Stimulated activated CD8-positive, alpha-beta memory T cell treated with anti-CD3 and anti-CD28 coated beads, Interleukin-4, amount 100 ng/mL, for 48 hours (primary cell): ENCODE data around the gene CDH26.
"Not testable (repeated sequence)": the region's sequence is repeated elsewhere in the genome, so short reads cannot be mapped to it uniquely, and the experiment has no call there.

Experiments
- DNase-seq: peaks from one replicate; pipeline ENCODE4 v3.0.0-alpha.2; 2020

CDH26 gene

DNA sequence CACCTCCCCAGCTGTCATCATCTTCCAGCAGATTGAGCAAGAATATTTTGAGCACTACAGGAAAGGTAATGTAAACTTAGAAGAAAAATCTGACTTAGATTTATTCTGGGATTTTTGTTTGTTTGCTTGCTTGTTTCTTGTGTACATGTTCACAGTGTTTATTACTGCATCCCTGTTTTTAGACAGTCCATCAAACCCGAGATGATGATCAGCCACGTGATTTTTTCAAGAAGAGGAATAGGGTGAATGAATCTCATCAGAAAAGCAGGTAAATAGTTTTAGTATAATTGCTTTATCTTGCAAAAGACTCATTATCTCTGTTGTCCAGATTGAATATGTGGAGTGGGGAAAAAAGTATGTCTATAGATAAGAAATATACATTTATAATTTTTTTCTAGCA is 16.0 kb upstream of the CDH26 start:
- DNase-seq: no peak

DNA sequence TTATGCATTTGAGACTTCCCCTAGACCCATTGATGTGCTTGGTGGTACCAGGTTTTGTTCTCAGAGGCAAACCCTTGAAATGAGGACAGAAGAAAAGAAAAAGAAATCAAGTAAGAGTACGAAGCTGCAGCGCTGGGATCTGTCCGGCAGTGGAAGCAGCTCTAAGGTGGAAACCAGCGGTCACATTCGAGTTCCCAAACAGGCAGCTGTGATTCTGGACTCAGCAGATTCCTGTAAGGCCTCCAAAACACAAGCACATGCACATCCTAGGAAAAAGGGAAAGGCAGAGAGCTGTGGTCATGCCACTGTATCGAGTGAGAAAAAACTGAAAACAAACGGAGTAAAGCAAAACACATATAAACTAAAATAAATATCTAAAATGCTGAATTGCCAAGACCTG is 13.5 kb upstream of the CDH26 start:
- DNase-seq: no peak

DNA sequence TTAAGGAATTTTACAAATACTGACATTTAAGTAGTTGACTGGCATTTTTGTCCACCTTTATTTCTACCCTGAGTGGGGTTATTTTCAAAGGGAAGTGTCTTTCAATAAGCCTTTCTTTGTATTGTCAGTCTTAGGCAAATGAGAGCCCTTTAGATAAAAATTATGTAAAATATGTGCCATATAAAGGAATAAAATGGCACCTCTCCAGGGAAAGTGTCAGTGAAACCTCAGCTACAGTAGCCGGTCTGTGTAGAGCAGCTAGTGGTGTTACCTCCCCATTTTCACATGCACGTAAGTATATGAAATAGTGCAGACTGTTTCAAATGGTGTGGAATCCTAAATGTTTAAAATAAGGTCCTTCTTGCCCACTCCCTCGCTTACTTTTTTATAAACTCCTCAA is 13.0 kb upstream of the CDH26 start:
- DNase-seq: no peak

DNA sequence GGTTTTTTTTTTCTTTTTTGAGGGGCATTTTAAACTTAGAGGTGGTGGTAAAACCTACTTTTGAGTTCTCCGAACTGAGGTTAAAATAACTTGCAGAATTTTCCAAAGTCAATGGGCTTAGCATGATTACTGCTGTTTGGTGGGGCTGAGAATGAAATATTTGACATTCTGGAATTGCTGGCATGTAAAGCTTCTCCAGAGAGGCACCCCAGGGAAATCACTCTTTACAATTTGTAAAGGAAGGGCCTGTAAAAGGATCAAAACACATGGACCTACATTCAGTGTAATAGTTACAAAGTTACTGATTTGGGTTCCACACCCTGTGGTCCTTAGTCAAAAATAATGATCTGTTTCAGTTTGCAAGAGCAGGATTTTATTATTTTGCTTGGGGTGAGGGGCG is 12.5 kb upstream of the CDH26 start:
- no peak for DNase-seq

DNA sequence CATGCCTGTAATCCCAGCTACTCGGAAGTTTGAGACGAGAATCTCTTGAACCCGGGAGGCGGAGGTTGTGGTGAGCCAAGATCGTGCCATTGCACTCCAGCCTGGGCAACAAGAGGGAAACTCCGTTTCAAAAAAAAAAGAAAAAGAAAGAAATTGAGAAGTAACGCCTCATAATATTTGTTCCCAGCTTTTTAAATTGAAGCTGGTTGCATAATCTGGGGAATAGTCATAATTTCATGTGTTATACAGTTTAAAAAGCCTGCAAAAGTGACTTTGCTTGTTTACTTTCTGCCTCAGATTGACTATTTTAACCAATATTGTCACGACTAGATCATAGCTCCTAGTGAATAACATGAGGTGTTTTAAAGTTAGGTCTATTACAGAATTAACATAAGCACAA is 10.8 kb upstream of the CDH26 start:
- no peak for DNase-seq

DNA sequence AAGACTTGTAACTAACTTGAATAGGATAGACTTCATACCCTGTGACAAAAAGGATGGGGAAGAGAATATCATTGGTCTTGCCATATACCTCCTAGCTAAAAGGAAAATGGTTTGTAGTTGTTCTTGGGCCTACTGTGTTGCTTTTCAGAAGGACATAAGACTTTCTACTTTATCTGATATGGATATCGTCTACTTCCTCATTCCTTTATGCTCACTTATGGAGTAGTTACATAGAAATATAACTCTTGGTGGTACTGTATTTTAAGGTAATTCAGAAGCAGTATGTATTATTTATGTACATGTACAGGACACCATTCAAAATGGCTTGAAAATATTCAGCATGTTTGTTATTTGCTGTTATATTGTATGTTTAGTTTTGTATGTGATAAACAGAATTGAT is 10.0 kb upstream of the CDH26 start:
- no peak for DNase-seq

DNA sequence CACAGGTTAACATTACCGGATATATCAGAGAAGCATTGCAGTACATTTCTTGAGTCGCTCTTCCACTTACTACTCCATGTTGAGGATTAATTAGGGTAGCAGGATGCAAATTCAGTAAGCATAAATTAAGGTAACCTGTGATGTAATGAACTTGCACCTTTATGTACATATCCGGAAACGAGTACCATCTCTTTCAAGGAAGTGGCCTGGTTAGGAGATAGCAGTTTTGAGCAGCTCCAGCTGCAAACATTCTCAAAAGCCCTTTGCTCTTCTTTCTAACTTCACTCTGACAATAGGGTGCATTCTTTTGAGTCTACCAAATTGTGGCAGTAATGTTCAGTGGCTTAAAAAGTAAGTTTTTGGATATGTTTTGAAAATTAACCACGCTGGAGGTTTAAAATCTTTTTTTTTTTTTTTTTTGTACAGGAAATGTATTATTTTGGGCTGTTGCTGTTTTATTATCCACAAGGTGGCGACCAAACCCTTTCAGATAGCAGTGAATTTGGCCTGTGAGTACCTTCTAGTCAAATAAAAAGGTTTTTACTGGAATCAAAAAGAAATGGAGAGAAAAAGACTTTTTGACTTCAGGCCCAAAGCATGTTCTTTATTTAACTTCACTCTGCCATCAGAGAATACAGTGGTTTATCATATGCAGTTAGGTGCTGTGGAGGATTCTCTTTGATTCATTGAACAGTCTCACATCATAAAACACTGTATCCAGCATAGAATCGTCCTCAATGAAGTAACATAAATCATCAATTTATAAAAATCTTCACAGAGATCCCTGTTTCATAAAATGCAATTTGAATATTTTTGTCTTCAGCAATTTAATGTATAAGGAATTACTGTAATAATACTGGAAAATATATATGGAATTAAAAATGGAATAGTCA is 9.1 kb upstream of the CDH26 start:
- no peak for DNase-seq

DNA sequence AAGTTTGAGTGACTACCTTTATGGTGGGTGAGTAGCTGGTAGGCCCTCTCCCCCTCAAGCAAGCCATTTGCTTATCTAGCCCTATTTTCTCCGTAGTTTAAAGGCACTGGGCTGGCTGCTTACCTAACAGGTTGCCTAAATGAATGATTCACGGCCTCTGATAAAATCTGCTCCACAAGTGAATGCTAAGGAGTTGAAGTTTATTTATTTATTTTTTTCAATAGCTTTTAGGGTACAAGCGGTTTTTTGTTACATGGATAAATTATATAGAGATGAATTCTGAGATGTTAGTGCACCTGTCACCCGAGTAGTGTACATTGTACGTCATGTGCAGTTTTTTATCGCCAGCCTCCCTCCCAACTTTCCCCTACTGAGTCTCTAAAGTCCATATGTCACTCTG is 8.3 kb upstream of the CDH26 start:
- DNase-seq: no peak

DNA sequence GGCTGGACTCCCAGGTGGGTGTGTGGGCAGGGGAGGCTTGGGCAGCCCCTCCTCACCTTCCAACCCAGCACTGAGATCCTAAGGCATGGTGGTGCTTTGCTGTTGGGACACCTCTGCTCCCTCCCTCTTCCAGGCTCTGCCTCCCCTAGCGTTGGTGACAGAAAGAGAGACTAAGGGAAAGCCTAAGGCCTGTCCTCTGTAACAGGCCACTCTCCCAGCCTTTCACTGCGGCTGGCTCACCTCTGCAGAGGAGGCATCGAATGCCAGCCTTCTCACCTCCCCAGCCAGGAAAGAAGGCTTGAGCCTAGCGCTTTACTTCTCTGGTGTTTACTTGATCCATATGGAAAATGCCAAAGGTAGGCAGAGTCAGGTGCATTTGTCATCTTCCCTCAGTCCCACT is 3.5 kb upstream of the CDH26 start:
- no peak for DNase-seq

DNA sequence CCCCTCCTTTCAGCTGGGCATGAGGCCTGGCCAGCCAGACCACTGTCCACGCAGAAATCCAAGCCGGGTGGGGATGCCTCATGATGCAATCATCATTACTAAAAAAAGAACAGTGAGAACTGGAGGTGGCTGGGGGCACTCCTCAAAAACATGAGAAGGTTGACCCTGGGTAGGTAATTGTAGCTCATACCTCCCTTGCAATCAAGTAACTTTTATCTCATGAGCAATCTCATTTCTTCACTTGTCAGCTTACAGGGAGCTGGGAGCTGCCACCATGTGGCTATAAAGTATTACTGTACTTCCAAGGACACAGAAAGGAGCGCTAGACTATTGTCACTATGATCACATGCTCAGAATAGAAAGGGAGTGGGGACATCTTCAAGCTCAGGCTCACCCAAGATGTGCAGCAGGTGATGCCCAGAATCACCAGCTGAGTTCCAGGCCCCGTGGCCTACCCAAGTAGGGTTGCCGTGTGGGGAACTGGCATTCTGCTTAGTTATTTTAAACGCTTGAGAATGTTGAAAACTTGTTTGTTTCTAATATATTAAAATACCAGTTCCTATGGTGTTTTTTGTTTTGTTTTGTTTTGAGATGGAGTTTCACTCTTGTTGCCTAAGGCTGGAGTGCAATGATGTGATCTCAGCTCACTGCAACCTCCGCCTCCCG is 3.0 kb upstream of the CDH26 start:
- no peak for DNase-seq

DNA sequence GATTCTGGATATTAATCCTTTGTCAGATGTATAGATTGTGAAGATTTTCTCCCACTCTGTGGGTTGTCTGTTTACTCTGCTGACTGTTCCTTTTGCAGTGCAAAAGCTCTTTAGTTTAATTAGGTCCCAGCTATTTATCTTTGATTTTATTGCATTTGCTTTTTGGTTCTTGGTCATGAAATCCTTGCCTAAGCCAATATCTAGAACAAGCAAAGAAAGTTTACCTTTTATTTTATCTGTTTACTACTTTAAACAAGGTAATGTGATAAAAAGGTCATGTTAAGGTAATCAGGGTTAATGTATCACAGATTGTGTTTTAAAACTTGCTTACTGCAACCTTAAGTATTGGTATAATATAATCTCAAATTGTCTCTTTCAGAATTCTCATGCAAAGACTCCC is 655 bp upstream of the CDH26 start:
- not testable (repeated sequence) for DNase-seq

DNA sequence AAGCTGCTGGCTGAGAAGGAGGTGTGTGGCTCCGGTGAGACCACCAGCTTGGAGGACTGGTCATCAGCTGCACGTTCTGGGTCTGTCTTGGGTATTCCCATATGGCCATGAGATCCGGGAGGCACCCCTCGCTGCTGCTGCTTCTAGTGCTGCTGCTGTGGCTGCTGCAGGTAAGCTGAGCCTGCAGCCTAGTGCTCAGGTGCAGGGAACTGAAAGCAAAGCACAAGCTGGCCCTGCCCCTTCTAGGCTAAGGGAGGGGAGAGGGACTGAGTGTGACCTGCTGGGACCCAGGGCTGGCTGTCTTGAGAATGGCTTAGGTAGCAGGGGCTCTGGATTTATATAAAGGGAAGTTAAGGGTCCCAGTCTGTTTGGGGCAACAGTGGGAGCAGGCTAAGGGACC is 403 bp downstream of the CDH26 start:
- DNase-seq: no peak

DNA sequence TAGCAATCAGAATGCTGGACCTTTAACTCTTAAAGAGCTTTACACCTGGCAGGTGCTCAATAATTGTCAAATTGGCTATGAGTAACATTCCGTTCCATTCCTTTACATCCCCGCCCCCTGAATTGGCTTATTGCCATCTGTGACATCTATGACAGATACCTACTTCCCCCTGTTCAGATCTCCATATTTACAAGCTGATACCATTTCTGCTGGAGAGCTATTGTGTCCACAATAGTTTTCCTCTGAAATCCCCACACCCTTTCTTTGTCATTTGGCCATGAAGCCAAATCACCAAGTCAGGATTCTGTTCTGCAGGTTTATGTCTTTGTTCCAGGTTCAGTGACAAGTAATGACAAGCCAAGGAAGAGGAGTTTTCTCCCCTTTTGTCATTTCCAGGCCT is 3.2 kb downstream of the CDH26 start:
- DNase-seq: no peak

DNA sequence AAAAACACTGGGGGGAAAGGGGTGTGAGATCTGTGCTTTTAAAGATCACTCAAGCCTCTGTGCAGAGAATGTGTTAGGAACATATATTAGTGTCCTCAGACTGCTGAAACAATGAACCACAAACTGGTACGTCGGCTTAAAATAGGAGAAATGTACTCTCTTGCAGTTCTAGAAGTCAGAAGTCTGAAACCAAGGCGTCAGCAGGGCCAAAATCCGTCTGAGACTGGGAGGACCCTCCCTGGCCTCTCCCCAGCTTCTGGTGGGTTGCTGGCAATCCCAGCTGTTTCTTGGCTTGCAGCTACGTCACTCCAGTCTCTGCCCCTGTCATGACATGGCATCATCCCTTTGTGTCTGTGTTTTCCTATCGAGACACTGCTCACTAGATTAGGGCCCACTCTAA is 3.9 kb downstream of the CDH26 start:
- no peak for DNase-seq

DNA sequence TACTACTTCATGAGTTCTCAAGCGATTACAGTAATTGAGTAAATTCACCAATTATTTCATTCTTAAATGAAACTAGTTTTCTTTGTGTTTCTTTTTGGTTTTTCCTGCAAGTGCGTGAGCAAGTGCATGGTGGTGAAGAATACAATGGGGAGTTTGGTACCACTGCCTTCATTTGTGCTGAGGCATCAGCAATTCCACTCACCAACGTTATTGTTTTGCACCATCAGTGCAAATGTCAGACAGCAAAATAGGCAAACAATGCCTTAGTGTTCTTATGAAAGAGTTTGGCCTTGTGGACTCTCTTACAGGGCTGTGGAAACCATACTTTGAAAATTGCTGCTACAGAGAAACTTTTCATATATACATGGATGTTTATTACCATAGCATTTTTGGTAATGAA is 8.2 kb downstream of the CDH26 start:
- DNase-seq: no peak

DNA sequence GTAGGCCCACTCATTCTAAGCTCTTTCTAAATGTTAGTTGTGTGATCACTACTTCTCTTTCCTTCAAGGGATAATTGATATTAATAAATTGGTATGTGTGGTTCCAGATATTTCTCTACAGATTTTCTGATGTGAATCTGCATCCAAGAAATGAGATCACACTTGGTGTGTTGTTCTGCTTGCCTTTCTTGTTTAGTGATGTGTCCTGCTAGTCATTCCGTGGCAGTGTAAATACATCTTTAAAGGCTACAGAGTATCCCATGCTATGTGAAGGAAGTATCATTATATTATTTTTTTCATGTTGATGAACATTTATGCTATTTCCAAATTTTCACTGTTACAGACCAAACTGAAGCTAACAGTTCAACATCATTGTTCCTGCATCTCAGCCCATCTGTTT is 13.2 kb downstream of the CDH26 start:
- DNase-seq: no peak

DNA sequence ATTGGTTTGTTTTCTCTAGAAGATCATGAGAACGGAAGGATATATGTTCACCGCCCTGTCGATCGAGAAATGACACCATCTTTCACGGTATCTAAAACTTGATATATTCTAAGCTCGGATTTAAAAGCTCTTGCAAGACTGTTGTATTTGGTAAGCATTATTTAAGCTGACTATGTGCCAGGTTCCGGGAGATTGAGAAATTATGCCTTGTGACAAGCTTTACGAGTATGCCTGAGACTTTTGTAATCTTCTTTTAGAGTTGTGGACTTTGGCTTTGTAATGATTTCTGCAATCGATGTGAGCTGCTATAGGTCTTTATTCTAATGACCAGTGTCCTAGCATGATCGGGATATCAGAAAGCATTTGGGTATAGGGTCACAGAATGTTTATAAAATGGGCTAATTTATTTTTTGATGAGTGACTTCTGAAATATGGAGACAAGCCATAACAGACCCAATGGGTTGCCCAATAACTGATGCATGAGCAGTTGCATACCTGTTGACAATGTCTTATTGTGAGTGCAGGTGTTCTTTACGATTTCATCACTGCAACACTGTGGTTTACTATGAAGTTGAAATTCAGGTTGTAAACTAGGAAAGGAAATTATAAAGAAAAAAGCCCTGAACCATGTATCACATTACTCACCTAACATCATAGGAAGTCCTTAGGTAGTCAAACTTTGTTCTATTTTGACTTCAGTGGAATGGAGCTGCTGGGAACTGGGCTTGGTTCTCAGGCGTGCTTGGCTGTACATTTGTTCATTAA is 14.0 kb downstream of the CDH26 start:
- no peak for DNase-seq

DNA sequence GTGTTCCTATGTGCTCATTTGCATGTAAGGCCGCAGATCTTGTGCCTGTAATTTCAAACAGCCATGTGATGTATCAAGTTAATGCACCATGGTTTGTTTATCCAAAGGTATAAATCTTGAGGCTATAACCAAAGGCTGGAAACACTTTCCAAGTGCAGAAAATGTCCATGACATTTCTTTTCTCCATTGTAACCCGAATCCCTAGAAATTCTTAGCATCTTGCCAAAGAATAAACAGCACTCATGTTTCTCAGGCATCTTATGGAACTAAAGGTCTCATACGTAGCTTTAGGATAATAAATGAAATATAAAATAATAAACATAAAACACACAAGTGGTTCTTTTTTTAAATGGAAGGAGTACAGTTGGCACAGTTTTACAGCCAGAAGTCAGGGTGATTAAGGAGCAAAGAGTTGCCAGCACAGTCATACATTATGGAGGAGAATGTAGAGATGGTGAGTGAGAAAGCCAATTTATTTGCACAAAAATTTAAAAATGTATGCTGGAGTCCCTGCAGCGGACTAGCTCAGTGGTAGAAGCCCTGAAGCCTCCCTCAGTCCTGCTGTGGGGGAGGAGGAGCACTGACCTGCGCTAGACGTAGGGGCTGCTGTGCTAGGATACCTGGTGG is 18.0 kb downstream of the CDH26 start:
- no peak for DNase-seq

DNA sequence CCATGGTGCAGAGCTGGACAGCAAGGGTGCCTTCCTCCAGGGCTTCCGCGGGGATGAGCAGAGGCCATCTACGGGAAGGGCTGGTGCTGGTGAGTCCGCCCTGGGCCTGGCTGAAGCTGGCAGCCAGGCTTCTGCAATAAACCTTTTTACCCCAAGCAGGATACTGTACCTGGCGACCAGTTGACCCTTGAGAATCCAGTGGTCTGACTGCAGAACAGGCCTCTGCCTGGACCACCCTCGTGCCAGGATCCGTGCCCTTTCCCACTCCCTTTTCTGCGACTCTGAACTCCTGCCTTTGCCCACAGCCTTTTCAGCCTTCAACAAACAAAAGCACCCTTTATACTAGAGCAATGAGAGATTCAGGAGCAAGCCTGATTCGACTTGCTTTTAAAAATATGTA is 18.9 kb downstream of the CDH26 start:
- DNase-seq: no peak

DNA sequence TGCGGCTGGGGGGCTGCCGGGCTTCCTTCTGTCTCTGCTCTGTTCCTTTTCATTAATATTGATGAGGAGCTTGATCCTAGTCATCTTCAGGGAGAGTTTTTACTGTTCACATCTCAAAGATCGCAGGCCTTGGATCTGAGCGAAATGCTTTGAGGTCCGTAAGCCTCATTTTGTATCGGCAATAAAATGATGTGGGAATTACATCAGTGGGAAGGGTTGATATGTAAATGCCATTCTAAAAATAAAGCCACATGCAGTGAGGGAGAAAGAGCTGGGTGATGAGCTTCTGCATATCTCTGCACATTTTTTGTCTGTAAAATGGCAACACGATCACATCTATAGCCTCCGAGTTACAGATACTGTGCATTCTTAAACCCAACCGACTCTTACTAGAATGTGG is 24.9 kb downstream of the CDH26 start:
- no peak for DNase-seq

DNA sequence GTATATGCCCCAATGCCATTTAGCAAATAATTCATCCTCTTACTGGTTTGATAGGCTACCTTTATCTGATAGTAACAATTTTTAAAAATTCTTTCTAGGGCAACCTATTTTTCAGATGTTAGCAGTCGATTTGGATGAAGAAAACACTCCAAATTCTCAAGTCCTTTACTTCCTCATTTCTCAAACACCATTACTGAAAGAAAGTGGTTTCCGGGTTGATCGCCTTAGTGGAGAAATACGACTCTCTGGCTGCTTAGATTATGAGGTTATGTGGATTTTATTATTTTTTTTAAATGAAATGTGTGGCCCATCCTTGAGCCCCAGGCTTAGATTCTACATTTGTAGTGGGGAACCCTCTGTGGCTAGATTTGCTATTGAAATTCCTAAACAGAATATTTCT is 26.3 kb downstream of the CDH26 start:
- no peak for DNase-seq

DNA sequence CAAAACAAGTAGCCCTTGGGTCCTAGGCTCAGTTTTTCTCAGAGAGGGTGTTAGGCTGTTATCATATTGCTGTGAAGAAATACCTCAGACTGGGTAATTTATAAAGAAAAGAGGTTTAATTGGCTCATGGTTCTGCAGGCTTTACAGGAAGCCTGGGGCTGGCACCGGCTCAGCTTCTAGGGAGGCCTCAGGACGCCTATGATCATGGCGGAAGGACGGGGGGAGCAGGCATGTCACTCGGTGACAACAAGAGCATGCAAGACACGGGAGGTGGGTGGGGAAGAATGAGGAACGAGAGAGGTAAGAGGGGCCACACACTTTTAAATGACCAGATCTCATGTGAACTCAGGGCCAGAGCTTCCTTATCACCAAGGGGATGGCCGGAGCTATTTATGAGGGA is 26.9 kb downstream of the CDH26 start:
- DNase-seq: no peak

DNA sequence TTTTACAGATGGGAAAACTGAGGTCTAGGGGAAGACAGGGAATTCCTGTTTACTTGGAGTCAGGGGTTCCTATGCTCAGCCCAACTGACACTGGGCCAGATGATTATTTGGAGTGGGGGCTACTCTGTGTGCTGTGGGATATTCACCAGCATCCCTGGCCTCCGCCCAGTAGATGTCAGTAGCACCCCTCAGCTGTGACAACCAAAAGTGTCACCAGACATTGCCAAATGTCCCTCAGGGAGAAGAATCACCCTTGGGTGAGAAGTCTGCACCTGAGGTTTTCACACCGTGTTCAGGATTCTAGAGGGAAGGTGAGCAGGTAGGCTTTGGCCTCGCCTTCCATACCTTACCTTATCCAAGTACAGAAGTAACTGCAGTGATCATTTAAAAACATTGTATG is 27.6 kb downstream of the CDH26 start:
- DNase-seq: peak; percentile 27

DNA sequence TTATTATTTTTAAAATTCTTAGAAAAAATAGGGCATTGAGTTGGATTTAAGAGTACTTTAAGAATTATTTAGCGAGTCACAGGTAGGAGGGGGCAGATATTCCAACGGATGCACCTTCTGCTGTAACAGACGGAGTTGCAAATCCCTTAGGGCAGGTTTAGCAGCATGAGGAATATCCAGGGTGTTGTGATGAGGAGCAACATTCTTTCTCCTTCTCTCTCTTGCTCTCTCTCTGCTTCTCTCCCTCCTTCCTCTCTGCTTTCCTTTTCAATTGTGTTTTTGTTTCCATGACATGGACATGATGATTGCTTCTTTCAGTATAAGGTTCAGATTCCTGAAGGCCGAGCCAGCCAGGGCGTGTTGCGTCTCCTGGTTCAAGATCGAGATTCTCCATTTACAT is 28.9 kb downstream of the CDH26 start:
- DNase-seq: no peak
